ENCODE results near the gene PCDH19. TPM values are rescaled to one million over a fixed set of nuclear protein-coding genes. Genes with fewer than 3 reads are reported as not detected.

The PCDH19 gene
- total and polyA plus RNA-seq, 12 donors = 0.07 to 0.35 (median 0.14) TPM; not detected in 1

- Histone ChIP-seq H3K27ac (no peak overlapping the region), H3K36me3 (replicated peaks in 1 of 2) (no peaks in the 10 kb centered on the region), H3K4me3 (no peak overlapping the region), H3K27me3 (peaks cover 22% of the 10 kb centered on the region), H3K4me1 (replicated peaks in 1 of 2) (no peaks in the 10 kb centered on the region), H3K9me3 (replicated peaks in 1 of 3) (no peaks in the 10 kb centered on the region)
- TF ChIP-seq CTCF (IDR thresholded peaks at IDR 0.05) (no peak), POLR2A (IDR thresholded peaks at IDR 0.05) (no peak)
- intact Hi-C loops (cut with DNase I) = no loop called here
- no peak for DNase-seq
- 25 to 53% (median 36%) methylated on average over 2 of the region's 2 CpGs for WGBS, 4 donors
These were observed 90.4 kb downstream of the PCDH19 start for GRCh38 chrX:100319716-100320115.

GRCh38 chrX:100316987-100317386, 93.1 kb downstream of the PCDH19 start:
- DNase-seq = no peak
- Histone ChIP-seq H3K4me3 (no peak overlapping the region), H3K36me3 (replicated peaks in 1 of 2) (no peaks in the 10 kb centered on the region), H3K9me3 (replicated peaks in 1 of 3) (no peaks in the 10 kb centered on the region), H3K27me3 (peaks cover 12% of the 10 kb centered on the region), H3K27ac (no peak overlapping the region), H3K4me1 (replicated peaks in 1 of 2) (no peaks in the 10 kb centered on the region)
- 62 to 72% (median 66%) methylated on average over 3 of the region's 3 CpGs for WGBS, 4 donors
- TF ChIP-seq POLR2A (IDR thresholded peaks at IDR 0.05) (no peak), CTCF (IDR thresholded peaks at IDR 0.05) (no peak)
- intact Hi-C loops (cut with DNase I) = no loop called here

GRCh38 chrX:100315566-100315965, 94.5 kb downstream of the PCDH19 start:
- intact Hi-C loops (cut with DNase I) = no loop called here
- Histone ChIP-seq H3K36me3 (replicated peaks in 1 of 2) (no peaks in the 10 kb centered on the region), H3K27me3 (peaks cover 12% of the 10 kb centered on the region), H3K4me1 (replicated peaks in 1 of 2) (no peaks in the 10 kb centered on the region), H3K27ac (no peak overlapping the region), H3K4me3 (no peak overlapping the region), H3K9me3 (replicated peaks in 1 of 3) (no peaks in the 10 kb centered on the region)
- 66 to 100% (median 72%) methylated on average over 1 to 3 of the region's 3 CpGs for WGBS, 4 donors
- DNase-seq = no peak
- TF ChIP-seq POLR2A (IDR thresholded peaks at IDR 0.05) (no peak), CTCF (IDR thresholded peaks at IDR 0.05) (no peak)

- H3K4me3 ChIP-seq = no peak overlapping the region
- no peaks in the 10 kb centered on the region for H3K4me1 ChIP-seq (replicated peaks in 1 of 2)
- TF ChIP-seq CTCF (IDR thresholded peaks at IDR 0.05) (no peak), POLR2A (IDR thresholded peaks at IDR 0.05) (no peak)
- intact Hi-C loops (cut with DNase I) = no loop called here
- no peak for DNase-seq
- peaks cover 29% of the 10 kb centered on the region for H3K27me3 ChIP-seq
- no peak overlapping the region for H3K27ac ChIP-seq
- no peaks in the 10 kb centered on the region for H3K36me3 ChIP-seq (replicated peaks in 1 of 2)
- 71 to 80% (median 76%) methylated on average over 2 of the region's 2 CpGs for whole genome bisulfite sequencing, 4 donors
- H3K9me3 ChIP-seq (replicated peaks in 1 of 3) = no peaks in the 10 kb centered on the region
These were observed 110.5 kb downstream of the PCDH19 start for GRCh38 chrX:100299559-100299958.

All from adrenal gland (tissue), 12 donors.